ENCODE results near the gene GATAD2B.

The GATAD2B gene

GRCh38 chr1:153776352-153776751 is 146.4 kb downstream of the GATAD2B start:
- Histone ChIP-seq H2AFZ (ENCODE audit: low read length) (peak overlapping the region; percentile 81), H3K9ac (ENCODE audit: low read depth, low read length, poor library complexity, severe bottlenecking) (peak overlapping the region; percentile 69)

GRCh38 chr1:153775458-153776327 is 147.1 kb downstream of the GATAD2B start:
- H3K9me3 ChIP-seq (ENCODE audit: insufficient read depth, low read depth, low read length) = no peaks in the 10 kb centered on the region
- no peaks in the 10 kb centered on the region for H3K9me2 ChIP-seq (replicated peaks; ENCODE audit: low read depth, low read length)

More at GRCh38 chr1:153776352-153776751, 146.4 kb downstream of the GATAD2B start:
- Histone ChIP-seq H3K9me2 (replicated peaks; ENCODE audit: low read depth, low read length) (no peaks in the 10 kb centered on the region), H3F3A (ENCODE audit: low read depth) (no peaks in the 10 kb centered on the region; the same call in 1 of the 2 replicates), H4K20me1 (ENCODE audit: insufficient read depth, low read length, poor library complexity, severe bottlenecking) (no peaks in the 10 kb centered on the region), H3K9me3 (ENCODE audit: insufficient read depth, low read depth, low read length) (no peaks in the 10 kb centered on the region), H3K36me3 (ENCODE audit: insufficient read depth, low read length) (peaks cover 15% of the 10 kb centered on the region; the same call in 1 of the 2 replicates), H3K27me3 (ENCODE audit: insufficient read depth, low read length, poor library complexity, severe bottlenecking) (no peaks in the 10 kb centered on the region), H3K4me1 (ENCODE audit: insufficient read depth, low read length, poor library complexity, severe bottlenecking) (peaks cover 3% of the 10 kb centered on the region), H3K4me2 (ENCODE audit: low read depth, low read length, poor library complexity, severe bottlenecking) (peak overlapping the region; percentile 78), H3K79me2 (ENCODE audit: insufficient read depth, low read length) (no peaks in the 10 kb centered on the region), H3K4me3 (ENCODE audit: low read length, poor library complexity, severe bottlenecking) (peak overlapping the region; percentile 71)
- TF ChIP-seq, protein P1, sequence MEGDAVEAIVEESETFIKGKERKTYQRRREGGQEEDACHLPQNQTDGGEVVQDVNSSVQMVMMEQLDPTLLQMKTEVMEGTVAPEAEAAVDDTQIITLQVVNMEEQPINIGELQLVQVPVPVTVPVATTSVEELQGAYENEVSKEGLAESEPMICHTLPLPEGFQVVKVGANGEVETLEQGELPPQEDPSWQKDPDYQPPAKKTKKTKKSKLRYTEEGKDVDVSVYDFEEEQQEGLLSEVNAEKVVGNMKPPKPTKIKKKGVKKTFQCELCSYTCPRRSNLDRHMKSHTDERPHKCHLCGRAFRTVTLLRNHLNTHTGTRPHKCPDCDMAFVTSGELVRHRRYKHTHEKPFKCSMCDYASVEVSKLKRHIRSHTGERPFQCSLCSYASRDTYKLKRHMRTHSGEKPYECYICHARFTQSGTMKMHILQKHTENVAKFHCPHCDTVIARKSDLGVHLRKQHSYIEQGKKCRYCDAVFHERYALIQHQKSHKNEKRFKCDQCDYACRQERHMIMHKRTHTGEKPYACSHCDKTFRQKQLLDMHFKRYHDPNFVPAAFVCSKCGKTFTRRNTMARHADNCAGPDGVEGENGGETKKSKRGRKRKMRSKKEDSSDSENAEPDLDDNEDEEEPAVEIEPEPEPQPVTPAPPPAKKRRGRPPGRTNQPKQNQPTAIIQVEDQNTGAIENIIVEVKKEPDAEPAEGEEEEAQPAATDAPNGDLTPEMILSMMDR (conservative IDR thresholded peaks at IDR 0.05; ENCODE audit: low read length) = no peak
- TF ChIP-seq EZH2phosphoT487 (IDR thresholded peaks at IDR 0.05; ENCODE audit: borderline replicate concordance) = no peak

DNA sequence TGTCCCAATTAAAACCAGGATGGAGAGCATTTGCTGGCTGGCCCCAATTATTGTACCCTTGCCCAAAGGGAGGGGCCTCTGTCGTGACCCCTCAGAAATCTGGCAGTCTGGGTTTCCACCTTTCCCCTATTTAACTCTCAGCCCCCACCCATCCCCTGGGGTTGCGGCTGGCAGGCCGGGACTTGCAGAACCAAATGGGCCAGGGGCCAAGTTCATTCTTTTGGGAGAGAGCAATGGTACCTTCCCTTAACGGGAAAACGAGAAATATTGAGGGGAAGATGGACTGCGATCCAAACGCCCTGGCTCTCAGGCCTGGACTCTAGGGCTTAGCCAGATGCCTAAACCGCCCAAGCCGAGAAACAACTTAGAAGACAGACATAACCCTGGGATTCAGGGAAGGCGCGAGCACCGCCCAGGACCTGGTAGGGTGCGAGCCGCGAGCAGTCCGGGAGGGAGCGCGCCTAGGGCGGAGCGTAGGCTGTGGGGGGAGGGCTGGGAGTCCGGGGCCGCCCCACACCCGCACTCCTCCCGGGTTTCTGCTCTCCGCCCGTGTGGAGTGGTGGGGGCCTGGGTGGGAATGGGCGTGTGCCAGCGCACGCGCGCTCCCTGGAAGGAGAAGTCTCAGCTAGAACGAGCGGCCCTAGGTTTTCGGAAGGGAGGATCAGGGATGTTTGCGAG is 147.9 kb downstream of the GATAD2B start, which contains the start of gene SLC27A3:
SLC27A3 (plus strand) TSS at position 628 of the 678 bp plus-strand sequence. CDS start 91 bp downstream, outside the sequence.
- no peaks in the 10 kb centered on the region for H3K9me2 ChIP-seq (replicated peaks; ENCODE audit: low read depth, low read length)

More at GRCh38 chr1:153775458-153776327, 147.1 kb downstream of the GATAD2B start:
- H3K9ac ChIP-seq (ENCODE audit: low read depth, low read length, poor library complexity, severe bottlenecking) = peak overlapping the region; percentile 69
- peak overlapping the region; percentile 71 for H3K4me3 ChIP-seq (ENCODE audit: low read length, poor library complexity, severe bottlenecking)
- H3K27me3 ChIP-seq (ENCODE audit: insufficient read depth, low read length, poor library complexity, severe bottlenecking) = no peaks in the 10 kb centered on the region
- H3K36me3 ChIP-seq (ENCODE audit: insufficient read depth, low read length) = peaks cover 15% of the 10 kb centered on the region; the same call in 1 of the 2 replicates
- H3K4me1 ChIP-seq (ENCODE audit: insufficient read depth, low read length, poor library complexity, severe bottlenecking) = peaks cover 10% of the 10 kb centered on the region
- no peak for TF ChIP-seq EZH2phosphoT487 (IDR thresholded peaks at IDR 0.05; ENCODE audit: borderline replicate concordance)
- TF ChIP-seq, protein P1 (conservative IDR thresholded peaks at IDR 0.05; ENCODE audit: low read length) = no peak
- H3K4me2 ChIP-seq (ENCODE audit: low read depth, low read length, poor library complexity, severe bottlenecking) = peak overlapping the region; percentile 78
- H3F3A ChIP-seq (ENCODE audit: low read depth) = no peaks in the 10 kb centered on the region; the same call in 1 of the 2 replicates
- no peaks in the 10 kb centered on the region for H3K79me2 ChIP-seq (ENCODE audit: insufficient read depth, low read length)
- no peaks in the 10 kb centered on the region for H4K20me1 ChIP-seq (ENCODE audit: insufficient read depth, low read length, poor library complexity, severe bottlenecking)
- H2AFZ ChIP-seq (ENCODE audit: low read length) = peak overlapping the region; percentile 81

More for the DNA sequence above, 147.9 kb downstream of the GATAD2B start, which contains the start of gene SLC27A3:
- Histone ChIP-seq H2AFZ (ENCODE audit: low read length) (peak within 1 kb of the TSS; percentile 81), H3K9ac (ENCODE audit: low read depth, low read length, poor library complexity, severe bottlenecking) (peak within 1 kb of the TSS; percentile 69), H3K4me1 (ENCODE audit: insufficient read depth, low read length, poor library complexity, severe bottlenecking) (peaks cover 17% of the 10 kb centered on the region), H3K79me2 (ENCODE audit: insufficient read depth, low read length) (no peaks in the 10 kb centered on the region), H4K20me1 (ENCODE audit: insufficient read depth, low read length, poor library complexity, severe bottlenecking) (no peaks in the 10 kb centered on the region), H3K4me2 (ENCODE audit: low read depth, low read length, poor library complexity, severe bottlenecking) (peak within 1 kb of the TSS; percentile 78), H3K9me3 (ENCODE audit: insufficient read depth, low read depth, low read length) (no peaks in the 10 kb centered on the region), H3F3A (ENCODE audit: low read depth) (no peaks in the 10 kb centered on the region; the same call in 1 of the 2 replicates), H3K36me3 (ENCODE audit: insufficient read depth, low read length) (peaks cover 15% of the 10 kb centered on the region; the same call in 1 of the 2 replicates), H3K27me3 (ENCODE audit: insufficient read depth, low read length, poor library complexity, severe bottlenecking) (no peaks in the 10 kb centered on the region), H3K4me3 (ENCODE audit: low read length, poor library complexity, severe bottlenecking) (peak within 1 kb of the TSS; percentile 71)
- no peak for TF ChIP-seq EZH2phosphoT487 (IDR thresholded peaks at IDR 0.05; ENCODE audit: borderline replicate concordance)
- TF ChIP-seq, protein P1 (conservative IDR thresholded peaks at IDR 0.05; ENCODE audit: low read length) = no peak

All from Loucy (cell line).